Measurements from ENCODE around the gene DAB2.

Gene DAB2

GRCh38 chr5:39352951-39353350 is 71.8 kb downstream of the DAB2 start:
- no peaks in the 10 kb centered on the region for H3K9me2 ChIP-seq (replicated peaks; ENCODE audit: control insufficient read depth, low read length)

GRCh38 chr5:39352170-39352569 is 72.6 kb downstream of the DAB2 start:
- H3K9me3 ChIP-seq (ENCODE audit: control insufficient read depth, insufficient read depth, low read length): no peaks in the 10 kb centered on the region
- no peaks in the 10 kb centered on the region for H3K4me1 ChIP-seq (ENCODE audit: control insufficient read depth, low read length)
- no peaks in the 10 kb centered on the region for H3K27me3 ChIP-seq (ENCODE audit: control insufficient read depth, low read length)
- H3K9me2 ChIP-seq (replicated peaks; ENCODE audit: control insufficient read depth, low read length): no peaks in the 10 kb centered on the region
- no peaks in the 10 kb centered on the region for H3F3A ChIP-seq (ENCODE audit: control insufficient read depth, insufficient read depth)
- no peak overlapping the region for H3K4me3 ChIP-seq (ENCODE audit: low read length)
- H3K79me2 ChIP-seq (ENCODE audit: control insufficient read depth, low read length): no peaks in the 10 kb centered on the region
- H3K36me3 ChIP-seq (ENCODE audit: control insufficient read depth, low read length): no peaks in the 10 kb centered on the region
- no peaks in the 10 kb centered on the region for H4K20me1 ChIP-seq (ENCODE audit: control insufficient read depth, insufficient read depth, low read depth, low read length)
- H3K4me2 ChIP-seq (ENCODE audit: low read length): no peak overlapping the region
- TF ChIP-seq CTCF (IDR thresholded peaks at IDR 0.05; ENCODE audit: low read depth, low read length, poor library complexity, severe bottlenecking): no peak
- no peak for TF ChIP-seq EZH2phosphoT487 (IDR thresholded peaks at IDR 0.05; ENCODE audit: borderline replicate concordance, low read length)
- H3K27ac ChIP-seq (ENCODE audit: low read depth, low read length): no peak overlapping the region

More at GRCh38 chr5:39352951-39353350, 71.8 kb downstream of the DAB2 start:
- no peak for TF ChIP-seq CTCF (IDR thresholded peaks at IDR 0.05; ENCODE audit: low read depth, low read length, poor library complexity, severe bottlenecking)
- no peak for TF ChIP-seq EZH2phosphoT487 (IDR thresholded peaks at IDR 0.05; ENCODE audit: borderline replicate concordance, low read length)
- Histone ChIP-seq H3K79me2 (ENCODE audit: control insufficient read depth, low read length) (no peaks in the 10 kb centered on the region), H3K4me3 (ENCODE audit: low read length) (no peak overlapping the region), H4K20me1 (ENCODE audit: control insufficient read depth, insufficient read depth, low read depth, low read length) (no peaks in the 10 kb centered on the region), H3K27ac (ENCODE audit: low read depth, low read length) (no peak overlapping the region), H3K27me3 (ENCODE audit: control insufficient read depth, low read length) (no peaks in the 10 kb centered on the region), H3K4me1 (ENCODE audit: control insufficient read depth, low read length) (no peaks in the 10 kb centered on the region), H3K36me3 (ENCODE audit: control insufficient read depth, low read length) (no peaks in the 10 kb centered on the region), H3K4me2 (ENCODE audit: low read length) (no peak overlapping the region), H3K9me3 (ENCODE audit: control insufficient read depth, insufficient read depth, low read length) (no peaks in the 10 kb centered on the region), H3F3A (ENCODE audit: control insufficient read depth, insufficient read depth) (no peaks in the 10 kb centered on the region)

DNA sequence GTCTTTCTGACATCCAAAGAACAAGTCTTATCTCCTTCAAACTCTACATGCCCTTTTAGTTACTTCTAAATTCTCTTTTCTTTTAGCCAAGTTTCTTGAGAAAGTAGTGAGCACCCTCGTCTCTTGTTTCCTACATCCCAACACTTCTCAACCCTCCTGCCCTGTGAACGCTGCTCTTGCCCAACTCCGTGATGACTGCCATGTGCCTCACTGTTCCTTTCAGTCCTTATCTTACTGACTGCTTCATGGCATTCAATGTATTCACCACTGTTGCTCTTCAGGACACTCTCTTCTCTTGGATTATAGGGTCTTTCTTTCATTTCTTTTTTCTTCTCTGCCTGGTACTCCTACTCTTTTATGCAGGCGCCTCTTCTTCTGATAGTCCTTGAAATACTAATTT is 75.3 kb downstream of the DAB2 start:
- Histone ChIP-seq H3K27ac (ENCODE audit: low read depth, low read length) (no peak overlapping the region), H4K20me1 (ENCODE audit: control insufficient read depth, insufficient read depth, low read depth, low read length) (no peaks in the 10 kb centered on the region), H3F3A (ENCODE audit: control insufficient read depth, insufficient read depth) (no peaks in the 10 kb centered on the region), H3K36me3 (ENCODE audit: control insufficient read depth, low read length) (no peaks in the 10 kb centered on the region), H3K79me2 (ENCODE audit: control insufficient read depth, low read length) (no peaks in the 10 kb centered on the region), H3K4me3 (ENCODE audit: low read length) (no peak overlapping the region), H3K9me2 (replicated peaks; ENCODE audit: control insufficient read depth, low read length) (no peaks in the 10 kb centered on the region), H3K4me2 (ENCODE audit: low read length) (no peak overlapping the region), H3K27me3 (ENCODE audit: control insufficient read depth, low read length) (no peaks in the 10 kb centered on the region), H3K4me1 (ENCODE audit: control insufficient read depth, low read length) (no peaks in the 10 kb centered on the region), H3K9me3 (ENCODE audit: control insufficient read depth, insufficient read depth, low read length) (no peaks in the 10 kb centered on the region)
- TF ChIP-seq CTCF (IDR thresholded peaks at IDR 0.05; ENCODE audit: low read depth, low read length, poor library complexity, severe bottlenecking) (no peak), EZH2phosphoT487 (IDR thresholded peaks at IDR 0.05; ENCODE audit: borderline replicate concordance, low read length) (no peak)

- no peaks in the 10 kb centered on the region for H4K20me1 ChIP-seq (ENCODE audit: control insufficient read depth, insufficient read depth, low read depth, low read length)
Observed at GRCh38 chr5:39342460-39342859, 82.3 kb downstream of the DAB2 start.

More at GRCh38 chr5:39342460-39342859, 82.3 kb downstream of the DAB2 start:
- no peaks in the 10 kb centered on the region for H3K9me3 ChIP-seq (ENCODE audit: control insufficient read depth, insufficient read depth, low read length)
- H3K4me3 ChIP-seq (ENCODE audit: low read length): no peak overlapping the region
- H3K79me2 ChIP-seq (ENCODE audit: control insufficient read depth, low read length): no peaks in the 10 kb centered on the region
- H3K4me2 ChIP-seq (ENCODE audit: low read length): no peak overlapping the region
- H3K4me1 ChIP-seq (ENCODE audit: control insufficient read depth, low read length): no peaks in the 10 kb centered on the region
- no peaks in the 10 kb centered on the region for H3K36me3 ChIP-seq (ENCODE audit: control insufficient read depth, low read length)
- no peaks in the 10 kb centered on the region for H3K9me2 ChIP-seq (replicated peaks; ENCODE audit: control insufficient read depth, low read length)
- H3F3A ChIP-seq (ENCODE audit: control insufficient read depth, insufficient read depth): no peaks in the 10 kb centered on the region
- TF ChIP-seq CTCF (IDR thresholded peaks at IDR 0.05; ENCODE audit: low read depth, low read length, poor library complexity, severe bottlenecking): no peak
- no peak for TF ChIP-seq EZH2phosphoT487 (IDR thresholded peaks at IDR 0.05; ENCODE audit: borderline replicate concordance, low read length)
- H3K27ac ChIP-seq (ENCODE audit: low read depth, low read length): no peak overlapping the region
- no peaks in the 10 kb centered on the region for H3K27me3 ChIP-seq (ENCODE audit: control insufficient read depth, low read length)
